Measurements from ENCODE around the gene EPHA4.

- no peak for TF ChIP-seq EZH2 (IDR thresholded peaks at IDR 0.05; ENCODE audit: insufficient read depth, poor library complexity, severe bottlenecking)
- TF ChIP-seq EZH2phosphoT487 (IDR thresholded peaks at IDR 0.05; ENCODE audit: insufficient read depth, low read depth): no peak
Observed at GRCh38 chr2:221551864-221552263, 20.2 kb downstream of the EPHA4 start.

Data from GM23248 (cell line).